Activated CD4-positive, alpha-beta T cell treated with anti-CD3 and anti-CD28 coated beads, Interleukin-2, amount 10 ng/mL, durations not matched to agents 7 days and 5 days (primary cell): Measurements from ENCODE around the gene PLK3. TPM values are rescaled to one million over a fixed set of nuclear protein-coding genes. Genes with fewer than 3 reads are reported as not detected.
"Not testable (repeated sequence)": the region's sequence is repeated elsewhere in the genome, so short reads cannot be mapped to it uniquely, and the experiment has no call there.

Source experiments
- CTCF ChIA-PET: fragments of 350-600 bp; sonication (Branson Sonifier 250); formaldehyde crosslinking; loops from one replicate; lab custom pipeline; 2021; ENCODE audit warnings: antibody characterized with exemption; lab: Charles Lee
- POLR2A ChIA-PET: fragments of 350-600 bp; sonication (Branson Sonifier 250); formaldehyde crosslinking; loops from one replicate; lab custom pipeline; 2021; ENCODE audit warnings: antibody characterized with exemption; lab: Charles Lee
- DNase-seq: peaks from one replicate; pipeline ENCODE4 v3.0.0-alpha.2; 2020
- H3K27ac Mint-ChIP-seq: one replicate; pipeline ENCODE4 v1.8.0; 2021; ENCODE audit warnings: mild to moderate bottlenecking, moderate library complexity, mixed read lengths
- H3K27me3 Mint-ChIP-seq: one replicate; pipeline ENCODE4 v1.8.0; 2021; ENCODE audit warnings: mixed read lengths
- H3K36me3 Mint-ChIP-seq: one replicate; pipeline ENCODE4 v1.8.0; 2021; ENCODE audit warnings: low read depth, mixed read lengths
- H3K4me1 Mint-ChIP-seq: one replicate; pipeline ENCODE4 v1.8.0; 2021; ENCODE audit warnings: mixed read lengths
- H3K4me3 Mint-ChIP-seq: one replicate; pipeline ENCODE4 v1.8.0; 2021; ENCODE audit warnings: mild to moderate bottlenecking, moderate library complexity, mixed read lengths
- H3K9me3 Mint-ChIP-seq: one replicate; pipeline ENCODE4 v1.8.0; 2021; ENCODE audit warnings: mixed read lengths
- total RNA-seq, 2 experiments: library from RNA; stranded (reverse); gene quantifications; one replicate each; pipeline ENCODE4 v1.2.3, GENCODE V29; 2021

Gene PLK3
- total RNA-seq, 2 experiments from 2014 or later = 54.3 to 57.5 TPM

DNA sequence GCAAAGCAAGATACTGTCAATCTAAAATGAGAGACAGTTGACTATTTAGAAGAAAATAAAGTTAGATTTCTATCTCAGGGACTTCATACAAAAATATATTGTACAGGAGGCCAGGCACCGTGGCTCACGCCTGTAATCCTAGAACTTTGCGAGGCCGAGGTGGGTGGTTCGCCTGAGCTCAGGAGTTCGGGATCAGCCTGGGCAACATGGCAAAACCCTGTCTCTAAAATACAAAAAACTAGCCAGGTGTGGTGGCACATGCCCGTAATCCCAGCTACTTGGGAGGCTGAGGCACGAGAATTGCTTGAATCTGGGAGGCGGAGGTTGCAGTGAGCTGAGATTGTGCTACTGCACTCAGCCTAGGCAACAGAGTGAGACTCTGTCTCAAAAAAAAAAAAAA, 15.7 kb downstream of the PLK3 start:
- H3K9me3 Mint-ChIP-seq, POLR2A ChIA-PET, H3K27me3 Mint-ChIP-seq, H3K27ac Mint-ChIP-seq, H3K4me3 Mint-ChIP-seq, DNase-seq: not testable (repeated sequence)
- CTCF ChIA-PET = interaction anchor here (0.7 to 1.1 kb wide), 3 partner anchors 16 to 242 kb away, joined by 3 read pairs; partner anchors contain the start of gene PLK3
- H3K4me1 Mint-ChIP-seq = peaks cover 66% of the 10 kb centered on the region
- H3K36me3 Mint-ChIP-seq = peaks cover 20% of the 10 kb centered on the region

DNA sequence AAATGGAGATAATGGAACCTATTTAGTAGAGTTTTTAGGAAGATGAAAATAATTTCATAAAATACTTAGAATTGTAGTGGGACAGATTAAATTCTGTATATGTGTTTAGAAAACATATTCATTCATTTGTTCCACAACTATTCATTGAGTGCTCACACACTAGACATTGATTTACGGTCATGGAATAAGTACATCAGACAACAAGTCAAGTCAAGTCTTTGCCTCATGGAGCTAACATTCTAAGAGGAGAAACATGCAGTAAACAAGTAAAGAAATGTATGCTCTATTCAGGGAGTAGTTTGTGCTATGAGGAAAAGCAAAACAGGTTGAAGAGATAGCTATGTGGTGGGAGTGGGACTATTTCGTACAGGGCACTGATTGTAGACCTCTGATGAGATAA, 17.1 kb downstream of the PLK3 start:
- peaks cover 59% of the 10 kb centered on the region for H3K4me1 Mint-ChIP-seq
- ChIA-PET POLR2A (interaction anchor here (1.0 kb wide), 1 partner anchor 96 kb away, joined by 6 read pairs; no protein-coding TSS in a partner anchor), CTCF (interaction anchor here (0.6 to 6.3 kb wide), 6 partner anchors 9 to 118 kb away, joined by 3 to 24 read pairs (median 14); partner anchors contain the start of genes BTBD19 and PLK3)
- peaks cover 13% of the 10 kb centered on the region for H3K36me3 Mint-ChIP-seq
- H3K27me3 Mint-ChIP-seq = no peaks in the 10 kb centered on the region
- no peak overlapping the region for H3K4me3 Mint-ChIP-seq
- H3K9me3 Mint-ChIP-seq = no peaks in the 10 kb centered on the region
- DNase-seq = no peak
- H3K27ac Mint-ChIP-seq = peak overlapping the region; percentile 36

DNA sequence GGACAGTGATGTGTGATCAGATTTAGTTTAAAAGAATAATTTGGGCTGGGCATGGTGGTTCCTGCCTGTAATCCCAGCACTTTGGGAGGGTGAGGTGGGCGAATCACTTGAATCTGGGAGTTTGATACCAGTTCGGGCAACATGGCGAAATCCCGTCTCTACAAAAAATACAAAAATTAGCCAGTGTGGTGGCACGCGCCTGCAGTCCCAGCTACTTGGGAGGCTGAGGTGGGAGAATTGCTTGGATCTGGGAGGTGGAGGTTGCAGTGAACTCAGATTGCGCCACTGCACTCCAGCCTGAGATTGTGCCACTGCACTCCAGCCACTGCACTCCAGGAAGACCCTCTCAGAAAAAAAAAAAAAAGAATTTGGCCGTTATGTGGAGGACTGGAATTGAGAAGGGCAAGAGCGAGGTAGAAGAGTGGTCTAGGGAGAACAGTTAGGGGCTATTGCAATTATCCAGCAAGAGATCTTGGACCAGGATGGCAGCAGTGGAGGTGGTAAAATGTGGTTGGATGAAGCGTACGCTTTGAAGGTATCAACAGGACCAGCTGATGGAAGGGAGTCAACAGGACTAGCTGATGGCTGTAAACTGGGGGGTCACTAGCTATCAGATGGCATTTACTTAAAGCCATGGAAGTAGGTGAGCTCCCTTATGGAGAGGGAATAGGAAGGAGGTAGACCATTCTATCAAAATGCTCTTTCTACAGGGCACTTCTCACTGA, 17.8 kb downstream of the PLK3 start:
- H3K27me3 Mint-ChIP-seq = no peaks in the 10 kb centered on the region
- H3K4me1 Mint-ChIP-seq = peaks cover 59% of the 10 kb centered on the region
- H3K27ac Mint-ChIP-seq = peak overlapping the region; percentile 100
- DNase-seq = no peak
- no peaks in the 10 kb centered on the region for H3K9me3 Mint-ChIP-seq
- H3K36me3 Mint-ChIP-seq = peaks cover 13% of the 10 kb centered on the region
- peak overlapping the region; percentile 87 for H3K4me3 Mint-ChIP-seq
- CTCF ChIA-PET = interaction anchor here (0.9 to 6.3 kb wide), 6 partner anchors 9 to 96 kb away, joined by 3 to 24 read pairs (median 14); partner anchors contain the start of genes BTBD19, DYNLT4 and PLK3
- POLR2A ChIA-PET = interaction anchor here (1.0 to 1.6 kb wide), 2 partner anchors 9 to 96 kb away, joined by 6 to 40 read pairs; partner anchors contain the start of genes BTBD19 and DYNLT4

DNA sequence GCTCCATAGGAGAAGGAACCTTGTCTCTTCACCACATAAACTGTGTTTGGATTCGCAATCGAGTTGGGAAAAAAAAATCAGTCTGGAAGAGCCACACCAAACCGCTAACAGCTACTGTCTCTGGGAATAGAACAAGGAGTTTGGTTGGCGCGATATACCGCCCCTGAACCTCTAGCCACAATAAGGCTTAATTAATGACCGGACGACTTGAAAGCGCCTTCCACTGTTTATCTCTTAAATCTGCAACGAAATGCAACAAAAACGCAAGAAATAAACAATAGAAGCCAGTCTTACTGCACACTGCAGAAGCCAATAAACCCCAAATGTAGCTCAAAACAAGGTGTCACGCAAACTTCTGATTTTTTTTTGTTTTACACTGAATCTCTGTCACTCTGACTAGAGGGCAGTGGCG, 19.0 kb downstream of the PLK3 start:
- no peaks in the 10 kb centered on the region for H3K27me3 Mint-ChIP-seq
- peaks cover 10% of the 10 kb centered on the region for H3K36me3 Mint-ChIP-seq
- POLR2A ChIA-PET = interaction anchor here (0.5 to 1.6 kb wide), 18 partner anchors 8 to 699 kb away, joined by 3 to 40 read pairs (median 4); partner anchors contain the start of genes BTBD19, DYNLT4, PLK3 and TOE1
- H3K9me3 Mint-ChIP-seq = no peaks in the 10 kb centered on the region
- DNase-seq = no peak
- CTCF ChIA-PET = interaction anchor here (0.7 to 6.3 kb wide), 7 partner anchors 10 to 193 kb away, joined by 3 to 24 read pairs (median 4); partner anchors contain the start of genes BTBD19, DYNLT4, PLK3 and RNU5D-1
- H3K4me1 Mint-ChIP-seq = peaks cover 52% of the 10 kb centered on the region
- peak overlapping the region; percentile 100 for H3K27ac Mint-ChIP-seq
- H3K4me3 Mint-ChIP-seq = peak overlapping the region; percentile 87

DNA sequence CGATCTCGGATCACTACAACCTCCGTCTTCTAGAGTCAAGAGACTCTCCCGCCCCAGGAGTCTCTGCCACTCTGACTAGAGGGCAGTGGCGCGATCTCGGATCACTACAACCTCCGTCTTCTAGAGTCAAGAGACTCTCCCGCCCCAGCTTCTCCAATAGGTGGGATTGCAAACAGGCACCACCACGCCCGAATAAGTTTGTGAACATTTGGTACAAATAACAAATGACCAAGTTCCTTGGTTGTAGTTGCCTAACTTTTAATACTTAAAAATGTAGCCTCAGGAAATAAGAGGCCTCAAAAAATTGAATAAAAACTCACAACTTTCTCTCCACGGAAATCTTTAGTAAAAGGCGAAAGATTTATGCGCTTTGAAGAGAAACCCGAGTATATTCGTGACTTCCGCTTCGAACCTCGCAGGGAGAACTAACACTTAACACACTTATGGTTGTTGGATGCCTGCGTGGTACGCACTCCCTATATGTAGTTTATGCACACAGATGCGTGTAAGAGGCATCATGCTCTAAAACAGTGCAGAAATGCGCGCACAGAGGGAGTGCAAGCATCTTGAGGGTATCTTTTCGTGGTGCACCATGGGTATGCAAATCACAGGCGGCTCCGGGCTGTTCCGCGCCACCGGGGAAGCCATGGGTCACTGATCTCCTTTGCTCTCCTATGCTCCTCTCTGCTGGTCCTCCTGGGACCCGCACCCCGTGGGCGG, 19.6 kb downstream of the PLK3 start:
- CTCF ChIA-PET = interaction anchor here (0.6 to 6.3 kb wide), 10 partner anchors 8 to 479 kb away, joined by 3 to 24 read pairs (median 4); partner anchors contain the start of genes BTBD19, DYNLT4, PLK3 and RNU5D-1
- Mint-ChIP-seq H3K27ac (peak overlapping the region; percentile 100), H3K27me3 (peaks cover 2% of the 10 kb centered on the region), H3K4me3 (peak overlapping the region; percentile 87), H3K4me1 (peaks cover 48% of the 10 kb centered on the region), H3K36me3 (peaks cover 9% of the 10 kb centered on the region), H3K9me3 (no peaks in the 10 kb centered on the region)
- POLR2A ChIA-PET = interaction anchor here (0.6 to 1.6 kb wide), 18 partner anchors 9 to 699 kb away, joined by 3 to 40 read pairs (median 4); partner anchors contain the start of genes BTBD19, DYNLT4, PLK3 and TOE1
- peak; percentile 86 for DNase-seq

DNA sequence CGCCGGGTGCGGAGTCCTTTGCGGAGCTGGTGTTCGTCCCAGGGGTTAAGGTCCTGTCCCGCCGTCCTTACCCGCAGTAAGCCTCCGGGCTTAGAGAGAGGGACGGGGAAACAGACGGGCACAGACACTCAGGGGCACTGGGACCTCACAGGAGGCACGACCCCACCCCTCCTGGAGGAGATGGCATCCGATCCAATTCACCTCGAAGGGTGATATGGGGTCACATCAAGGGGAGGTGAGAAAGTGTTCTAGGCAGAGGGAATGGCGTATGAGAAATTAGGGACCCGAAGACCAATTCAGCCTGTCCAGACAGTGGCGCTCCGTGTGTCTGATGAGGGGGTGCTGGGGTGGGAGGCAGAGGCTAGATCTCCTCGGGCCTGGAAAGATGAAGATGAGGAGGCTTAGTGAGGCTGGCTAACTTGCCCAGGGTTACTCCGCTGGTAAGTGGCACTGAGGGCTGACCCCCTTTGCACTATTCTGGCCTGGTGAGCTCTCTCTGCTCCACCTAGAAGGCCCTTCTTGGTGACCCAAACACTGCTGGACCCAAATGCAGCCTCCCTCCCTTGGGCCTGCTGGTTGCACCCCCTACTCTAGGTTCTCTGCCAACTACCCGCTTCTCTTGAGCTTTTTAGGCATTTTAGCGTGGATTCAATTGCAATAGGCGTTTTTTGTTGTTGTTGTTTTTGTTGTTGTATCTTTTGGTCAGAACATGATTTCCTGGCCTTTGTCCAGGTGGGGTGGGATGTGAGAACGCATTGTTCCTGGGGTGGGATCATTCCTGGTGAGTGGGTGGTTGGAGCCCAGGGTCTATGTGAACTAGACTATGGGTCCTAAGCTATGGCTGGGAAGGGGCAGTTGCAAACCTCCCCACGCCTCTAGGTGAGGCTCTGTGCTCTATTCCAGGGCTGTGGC, 20.4 kb downstream of the PLK3 start:
- Mint-ChIP-seq H3K27me3 (peaks cover 2% of the 10 kb centered on the region), H3K9me3 (no peaks in the 10 kb centered on the region)

DNA sequence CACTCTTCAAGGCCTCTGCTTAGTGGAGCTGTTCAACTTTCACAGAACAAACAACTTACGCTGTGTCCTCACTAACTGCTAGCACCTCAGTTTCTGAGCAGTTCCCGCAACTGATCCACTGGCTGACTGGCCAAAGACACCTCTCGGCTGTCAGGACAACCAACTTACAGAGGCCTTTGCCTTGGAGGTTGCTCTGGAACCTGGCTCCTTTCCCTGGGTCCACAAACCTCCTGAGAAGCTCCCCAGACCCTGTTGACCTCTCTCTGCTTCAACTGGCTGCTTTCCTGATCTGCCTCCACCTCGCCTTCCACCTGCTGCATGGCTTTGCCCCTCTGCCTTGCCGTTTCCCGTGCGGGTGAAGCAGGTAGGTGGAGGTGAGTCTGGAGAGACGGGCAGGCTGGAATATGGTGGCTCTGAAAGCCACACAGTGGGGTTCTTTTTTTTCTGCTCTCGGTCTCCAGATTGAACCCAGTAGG, 21.1 kb downstream of the PLK3 start:
- H3K27me3 Mint-ChIP-seq = peaks cover 2% of the 10 kb centered on the region
- H3K4me3 Mint-ChIP-seq = peak overlapping the region; percentile 87
- H3K36me3 Mint-ChIP-seq = no peaks in the 10 kb centered on the region
- ChIA-PET POLR2A (interaction anchor here (1.0 to 1.3 kb wide), 3 partner anchors 22 to 100 kb away, joined by 4 to 7 read pairs (median 4); no protein-coding TSS in a partner anchor), CTCF (interaction anchor here (0.7 to 6.3 kb wide), 9 partner anchors 8 to 672 kb away, joined by 3 to 24 read pairs (median 4); partner anchors contain the start of genes PLK3 and RNU5D-1)
- peak overlapping the region; percentile 100 for H3K27ac Mint-ChIP-seq
- DNase-seq = no peak
- H3K4me1 Mint-ChIP-seq = peaks cover 45% of the 10 kb centered on the region
- H3K9me3 Mint-ChIP-seq = no peaks in the 10 kb centered on the region

More for the DNA sequence above, 20.4 kb downstream of the PLK3 start:
- DNase-seq = no peak
- POLR2A ChIA-PET = interaction anchor here (1.0 to 1.3 kb wide), 3 partner anchors 21 to 99 kb away, joined by 4 to 7 read pairs (median 4); no protein-coding TSS in a partner anchor
- CTCF ChIA-PET = interaction anchor here (0.6 to 6.3 kb wide), 7 partner anchors 8 to 478 kb away, joined by 3 to 24 read pairs (median 5); partner anchors contain the start of genes PLK3 and RNU5D-1
- peak overlapping the region; percentile 100 for H3K27ac Mint-ChIP-seq
- H3K4me3 Mint-ChIP-seq = peak overlapping the region; percentile 87
- peaks cover 42% of the 10 kb centered on the region for H3K4me1 Mint-ChIP-seq
- peaks cover 2% of the 10 kb centered on the region for H3K36me3 Mint-ChIP-seq

DNA sequence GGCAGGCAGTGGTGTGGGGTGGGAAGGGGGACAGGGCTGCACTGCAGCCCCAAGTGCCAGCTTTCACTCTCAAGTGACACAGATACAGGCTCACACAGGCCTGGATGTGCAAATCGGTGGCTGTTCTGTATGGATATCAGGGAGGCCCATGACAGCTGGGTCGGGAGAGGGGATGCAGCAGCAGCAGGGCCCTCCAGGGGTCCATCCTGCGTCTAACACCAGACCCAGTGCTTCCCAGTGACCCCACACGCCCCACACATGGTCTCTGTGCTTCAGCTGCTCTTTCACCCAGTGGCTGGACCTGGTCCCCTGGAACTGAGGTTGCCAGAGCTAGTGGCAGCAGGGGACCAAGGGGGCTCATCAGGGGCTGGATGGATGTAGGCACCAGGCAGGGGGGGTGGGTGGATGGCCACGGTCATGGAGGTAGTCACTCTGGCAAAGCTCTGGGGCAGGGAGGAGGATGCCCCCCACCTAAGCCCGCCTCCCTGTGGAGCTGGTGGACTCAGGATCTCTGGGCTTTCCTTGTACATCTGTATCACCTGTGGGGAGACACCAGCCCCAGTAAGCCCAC, 22.0 kb downstream of the PLK3 start:
- POLR2A ChIA-PET = no interaction called here
- CTCF ChIA-PET = interaction anchor here (0.7 to 6.3 kb wide), 11 partner anchors 7 to 671 kb away, joined by 3 to 24 read pairs (median 4); partner anchors contain the start of genes DYNLT4, PLK3 and RNU5D-1
- DNase-seq = no peak
- no peaks in the 10 kb centered on the region for H3K9me3 Mint-ChIP-seq
- H3K27ac Mint-ChIP-seq = no peak overlapping the region
- H3K4me3 Mint-ChIP-seq = no peak overlapping the region
- H3K4me1 Mint-ChIP-seq = peaks cover 43% of the 10 kb centered on the region
- H3K27me3 Mint-ChIP-seq = peaks cover 2% of the 10 kb centered on the region
- H3K36me3 Mint-ChIP-seq = no peaks in the 10 kb centered on the region

DNA sequence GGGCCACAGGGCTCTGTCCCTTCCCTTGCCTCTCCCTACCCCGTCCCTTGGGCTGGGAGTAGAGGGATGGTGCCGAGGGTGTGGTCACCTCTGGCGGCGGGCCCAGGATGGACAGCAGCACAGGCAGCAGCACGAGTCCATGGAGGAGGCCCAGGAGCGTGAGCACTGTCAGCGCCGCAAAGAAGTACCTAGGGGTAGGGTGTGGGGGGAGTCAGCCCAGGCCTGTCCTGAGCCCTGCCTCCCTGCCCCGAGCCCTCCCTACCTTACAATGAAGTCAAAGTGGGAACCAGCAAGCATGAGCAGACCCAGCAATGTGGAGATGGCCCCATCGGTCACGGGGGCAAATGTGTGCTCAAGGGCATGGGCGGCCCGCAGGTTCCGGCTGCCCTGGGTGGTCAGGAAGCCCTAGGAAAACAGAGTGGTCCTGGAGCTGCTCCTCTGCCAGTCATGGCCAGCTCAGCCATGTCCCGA, 22.8 kb downstream of the PLK3 start:
- ChIA-PET POLR2A (no interaction called here), CTCF (interaction anchor here (0.5 to 6.3 kb wide), 7 partner anchors 6 to 163 kb away, joined by 3 to 24 read pairs (median 5); partner anchors contain the start of gene EIF2B3)
- Mint-ChIP-seq H3K4me3 (no peak overlapping the region), H3K27me3 (peaks cover 2% of the 10 kb centered on the region), H3K9me3 (no peaks in the 10 kb centered on the region), H3K36me3 (no peaks in the 10 kb centered on the region), H3K4me1 (peaks cover 37% of the 10 kb centered on the region), H3K27ac (no peak overlapping the region)
- no peak for DNase-seq

DNA sequence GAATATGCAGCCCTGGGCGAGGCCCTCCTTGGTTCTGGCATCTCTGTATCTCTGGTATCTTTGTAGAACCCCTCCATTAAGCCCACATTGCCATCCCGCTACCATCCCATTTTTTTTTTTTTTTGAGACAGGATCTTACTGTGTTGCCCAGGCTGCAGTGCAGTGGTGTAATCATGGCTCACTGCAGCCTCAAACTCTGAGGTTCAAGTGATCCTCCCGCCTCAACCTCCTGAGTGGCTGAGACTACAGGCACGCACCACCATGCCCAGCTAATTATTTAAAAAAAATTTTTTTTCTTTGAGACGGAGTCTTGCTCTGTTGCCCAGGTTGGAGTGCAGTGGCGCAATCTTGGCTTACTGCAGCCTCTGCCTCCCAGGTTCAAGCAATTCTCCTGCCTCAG, 24.2 kb downstream of the PLK3 start:
- H3K36me3 Mint-ChIP-seq, H3K27me3 Mint-ChIP-seq, DNase-seq, H3K4me3 Mint-ChIP-seq, H3K9me3 Mint-ChIP-seq, POLR2A ChIA-PET, H3K27ac Mint-ChIP-seq: not testable (repeated sequence)
- CTCF ChIA-PET = interaction anchor here (1.6 to 2.5 kb wide), 2 partner anchors 8 to 31 kb away, joined by 3 to 6 read pairs; no protein-coding TSS in a partner anchor
- H3K4me1 Mint-ChIP-seq = peaks cover 26% of the 10 kb centered on the region
